DOHH2 (cell line): ENCODE measurements around the gene ENDOV.

Experiments
- CTCF ChIP-seq: fragments of 200-600 bp; sonication (generic); IDR thresholded peaks from one replicate; pipeline ENCODE4 v1.5.1; 2014; ENCODE audit warnings: antibody characterized with exemption, mild to moderate bottlenecking, low read depth, low read length; ENCODE audit not compliant: poor library complexity, severe bottlenecking
- EZH2phosphoT487 ChIP-seq: fragments of 200-600 bp; sonication (generic); IDR thresholded peaks from 2 replicates; pipeline ENCODE4 v1.6.1; 2017; ENCODE audit warnings: borderline replicate concordance, mild to moderate bottlenecking, antibody characterized with exemption, low read length, moderate library complexity, mixed read lengths

- no peak for TF ChIP-seq CTCF
- no peak for TF ChIP-seq EZH2phosphoT487
Observed at GRCh38 chr17:80376531-80376930, 38.4 kb upstream of the ENDOV start.
